Stimulated activated CD8-positive, alpha-beta memory T cell treated with anti-CD3 and anti-CD28 coated beads, Interleukin-7, amount 100 ng/mL, for 1 hour (primary cell): ENCODE results near the gene MCFD2.

ENCODE experiments used
- DNase-seq, 2 donors: peaks; one replicate each; pipeline ENCODE4 v3.0.0-alpha.2; 2020; ENCODE audit warnings: low read depth in 2 of 2

MCFD2 gene

GRCh38 chr2:46915281-46915810, at the start of gene MCFD2:
Gene MCFD2, minus strand, starts transcription at chr2:46915806. Its CDS starts 6,635 bp downstream, at chr2:46909171.
- no peak for DNase-seq

GRCh38 chr2:46964835-46965560, 49.4 kb upstream of the MCFD2 start:
- no peak for DNase-seq

DNA sequence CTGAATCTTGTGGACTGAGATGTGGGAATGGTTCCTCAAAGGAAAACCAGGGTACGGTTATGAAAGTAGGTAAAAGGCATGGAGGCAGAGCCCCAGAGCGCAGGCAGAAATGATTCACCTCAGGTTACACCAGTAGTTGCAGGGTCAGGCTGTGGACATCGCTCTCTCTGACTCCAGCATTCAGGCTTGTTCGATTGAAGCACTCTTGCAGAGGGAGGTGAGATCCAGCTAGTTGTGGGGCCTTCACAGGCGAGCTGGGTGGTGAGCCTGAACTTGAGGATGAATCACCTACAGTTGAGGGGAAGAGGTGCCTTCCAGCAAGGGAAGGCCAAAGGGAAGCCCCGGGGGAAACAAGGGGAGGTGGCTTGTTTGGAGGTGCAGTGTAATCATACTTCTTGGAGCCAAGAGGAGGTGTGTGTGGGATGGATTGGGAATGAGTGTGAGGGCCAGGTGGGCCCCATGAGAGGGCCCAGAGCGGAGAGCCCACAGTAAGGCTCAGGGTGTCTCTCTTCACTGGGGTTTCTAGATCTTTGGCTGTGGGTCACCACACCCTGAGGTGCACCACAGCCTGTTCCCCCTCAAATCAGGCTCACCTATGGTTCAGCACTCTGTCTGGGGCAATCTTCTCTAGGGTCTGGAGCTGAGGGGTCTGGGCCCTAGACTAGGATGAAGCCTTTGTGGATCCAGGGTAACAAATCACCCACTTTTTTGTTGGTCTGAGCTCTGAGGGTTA, 48.5 kb upstream of the MCFD2 start:
- DNase-seq = no peak

DNA sequence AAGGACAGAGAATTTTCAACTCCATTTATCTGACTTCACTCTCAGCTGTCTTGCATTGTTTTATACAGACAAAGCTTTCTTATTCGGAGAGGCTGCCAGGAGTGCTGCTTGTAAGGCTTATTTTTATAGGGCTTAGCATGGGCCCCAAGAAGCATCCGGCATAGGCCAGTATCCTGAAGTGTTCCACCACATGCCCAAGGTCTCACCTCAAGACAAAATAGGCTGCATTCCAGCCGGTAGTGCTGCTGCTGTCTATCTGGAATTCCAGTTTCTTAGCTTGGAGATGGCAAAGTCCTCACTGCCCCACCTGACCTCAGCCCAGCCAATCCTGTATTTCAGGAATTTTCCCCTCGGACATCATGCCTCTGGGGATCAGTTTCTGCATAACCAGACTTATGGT, 47.6 kb upstream of the MCFD2 start:
- no peak for DNase-seq

DNA sequence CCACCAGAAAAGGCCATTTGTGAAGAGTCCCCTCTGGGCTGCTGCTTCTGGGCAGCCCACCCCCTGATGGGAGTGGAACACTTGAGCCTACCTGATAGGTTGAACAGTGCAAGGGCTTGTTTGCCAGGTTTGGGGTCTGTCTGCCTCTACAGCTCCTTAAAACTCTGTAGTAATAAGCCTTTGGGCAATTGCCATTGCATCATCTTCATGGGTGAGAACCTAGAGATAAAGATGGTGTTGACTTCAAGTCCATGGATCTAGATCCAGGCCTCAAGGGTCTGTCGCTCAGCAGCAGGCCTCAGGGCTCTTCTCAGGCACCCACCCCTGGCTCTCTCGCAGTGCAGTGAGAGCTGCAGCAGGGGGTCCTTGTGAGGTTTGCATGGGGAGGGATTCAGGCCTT, 47.1 kb upstream of the MCFD2 start:
- DNase-seq = no peak

- no peak for DNase-seq
Measured at GRCh38 chr2:46960618-46961017, 45.0 kb upstream of the MCFD2 start.

GRCh38 chr2:46958431-46959017, 42.9 kb upstream of the MCFD2 start:
- DNase-seq = no peak

DNA sequence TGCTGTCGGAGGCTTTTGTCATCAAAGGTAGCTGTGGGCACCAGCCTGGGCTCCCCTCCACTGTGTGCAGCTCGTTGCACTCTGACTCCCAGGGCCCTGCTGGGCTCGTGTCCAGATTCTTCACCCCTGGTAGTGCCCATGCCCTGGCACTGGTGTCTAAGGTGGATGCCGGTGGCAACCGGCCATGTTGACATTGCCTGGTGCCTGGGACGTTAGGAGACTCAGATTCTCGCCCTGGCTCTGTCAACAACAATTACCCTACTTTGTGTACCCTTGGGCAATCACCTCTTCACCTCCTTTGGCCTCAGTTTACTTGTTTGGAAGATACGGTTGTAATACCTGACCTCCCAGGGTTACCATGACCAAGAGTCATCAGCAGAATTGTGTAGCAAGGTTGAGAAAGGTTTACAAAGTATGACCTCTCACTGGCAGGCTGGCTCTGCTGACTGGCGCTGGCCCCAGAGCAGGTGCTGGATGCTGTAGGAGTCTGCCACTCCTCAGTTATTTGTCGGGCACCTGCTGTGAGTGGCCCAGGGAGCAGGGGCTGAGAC, 41.5 kb upstream of the MCFD2 start:
- no peak for DNase-seq

DNA sequence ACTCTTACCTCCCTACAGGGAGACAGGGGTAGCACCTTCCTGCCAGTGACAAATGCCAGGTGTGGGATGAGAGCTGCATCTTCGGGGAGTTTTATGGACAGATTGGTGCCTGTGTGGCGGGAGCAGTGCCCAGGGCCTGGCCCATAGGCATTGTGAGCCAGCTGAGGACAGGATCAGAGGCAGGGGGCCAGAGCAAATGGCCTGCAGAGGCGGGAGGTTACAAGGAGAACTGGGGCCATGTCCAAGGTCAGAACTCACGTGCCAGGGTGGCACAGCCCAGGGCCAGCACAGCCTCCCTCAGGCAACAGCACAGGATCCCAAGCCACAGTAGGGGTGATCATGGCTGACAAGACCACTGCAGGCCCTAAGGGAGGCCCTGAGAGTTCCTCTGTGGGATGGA, 40.2 kb upstream of the MCFD2 start:
- DNase-seq = no peak

GRCh38 chr2:46954951-46955571, 39.5 kb upstream of the MCFD2 start:
- DNase-seq = no peak

GRCh38 chr2:46952171-46952570, 36.6 kb upstream of the MCFD2 start:
- no peak for DNase-seq

DNA sequence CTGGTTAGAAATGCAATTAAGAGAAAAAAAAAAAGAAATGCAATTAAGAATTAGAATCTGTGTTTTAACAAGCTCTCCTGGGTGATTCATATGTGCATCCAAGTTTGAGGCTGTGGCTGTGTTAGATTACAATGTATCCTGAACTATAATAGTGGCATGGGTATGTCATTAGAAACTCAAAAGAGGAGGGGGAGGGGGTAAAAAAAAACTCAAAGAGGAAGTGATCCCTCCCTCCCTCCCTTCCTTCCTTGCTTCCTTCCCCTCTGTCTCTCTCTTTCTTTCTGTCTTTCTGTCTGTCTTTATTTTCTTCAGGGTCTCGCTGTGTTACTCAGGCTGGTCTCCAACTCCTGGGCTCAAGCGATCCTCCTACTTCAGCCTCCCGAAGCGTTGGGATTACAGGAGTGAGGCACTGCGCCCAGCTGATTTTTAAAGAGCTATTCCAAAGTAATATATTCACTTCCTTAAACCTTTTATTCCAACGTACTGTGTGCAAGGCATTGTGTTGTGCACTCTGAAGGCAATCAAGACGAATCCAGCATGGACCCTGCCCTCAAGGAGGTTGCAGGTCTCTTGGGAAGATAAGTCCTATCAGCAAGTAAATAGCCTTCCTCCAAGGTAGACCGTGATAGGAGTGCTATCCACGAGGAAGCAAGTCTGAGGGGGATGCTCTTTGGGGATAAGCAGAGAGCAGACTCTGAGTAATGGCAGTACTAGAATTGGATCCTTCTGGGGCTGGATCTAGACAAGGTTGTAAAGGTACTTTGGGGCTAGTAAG, 35.9 kb upstream of the MCFD2 start:
- no peak for DNase-seq

GRCh38 chr2:46950314-46950713, 34.7 kb upstream of the MCFD2 start:
- DNase-seq = no peak

GRCh38 chr2:46947841-46948240, 32.2 kb upstream of the MCFD2 start:
- no peak for DNase-seq

GRCh38 chr2:46945671-46946070, 30.1 kb upstream of the MCFD2 start:
- DNase-seq = no peak

- no peak for DNase-seq
Measured at GRCh38 chr2:46943881-46944798, 28.5 kb upstream of the MCFD2 start.

DNA sequence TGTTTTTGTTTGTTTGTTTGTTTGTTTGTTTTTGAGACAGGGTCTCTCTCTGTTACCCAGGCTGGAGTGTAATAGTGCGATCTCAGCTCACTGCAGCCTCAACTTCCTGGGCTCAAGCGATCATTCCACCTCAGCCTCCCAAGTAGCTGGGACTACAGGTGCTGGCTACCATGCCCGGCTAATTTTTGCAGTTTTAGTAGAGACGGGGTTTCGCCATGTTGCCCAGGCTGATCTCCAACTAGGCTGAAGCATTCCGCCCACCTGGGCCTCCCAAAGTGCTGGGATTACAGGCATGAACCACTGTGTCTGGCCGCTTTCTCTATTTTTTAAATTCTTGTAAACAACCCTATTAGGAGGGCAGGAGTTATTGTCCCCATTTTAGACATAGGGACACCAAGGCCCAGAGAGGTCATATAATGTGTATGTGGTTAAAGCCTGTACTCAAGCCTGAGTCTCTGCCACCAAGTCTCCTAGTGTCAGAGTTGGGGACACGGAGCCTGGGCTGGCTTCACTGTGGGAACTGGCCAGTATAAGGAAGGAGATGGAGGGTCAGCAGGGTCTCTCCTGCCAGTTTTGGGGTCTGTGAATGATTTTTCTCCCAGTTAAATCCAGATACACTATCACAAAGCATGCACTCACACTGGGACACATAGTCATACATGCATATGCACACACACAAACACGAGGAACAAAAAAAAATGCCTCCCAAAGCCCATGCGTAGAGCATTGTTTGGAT, 27.5 kb upstream of the MCFD2 start:
- DNase-seq = no peak

DNA sequence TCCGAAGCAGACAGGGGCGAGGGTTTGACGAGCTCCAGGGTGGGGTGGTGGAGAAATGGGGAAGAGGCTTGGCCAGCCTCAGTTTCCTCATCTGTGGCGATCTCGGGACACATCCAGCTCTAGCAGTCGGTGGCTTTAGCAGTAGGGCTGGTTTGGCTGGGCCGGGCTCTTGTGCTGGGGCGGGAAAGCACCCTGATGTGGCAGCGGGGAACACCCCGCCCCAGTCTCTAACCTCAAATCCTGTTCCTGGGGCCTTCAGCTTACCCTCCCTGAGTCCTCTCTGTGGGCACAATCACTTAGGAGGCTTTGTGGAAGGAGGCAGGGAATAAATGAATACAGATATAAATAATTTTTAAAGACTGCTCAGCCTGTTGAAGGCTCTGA, 26.5 kb upstream of the MCFD2 start:
- peak; percentile 31 to 37 for DNase-seq

DNA sequence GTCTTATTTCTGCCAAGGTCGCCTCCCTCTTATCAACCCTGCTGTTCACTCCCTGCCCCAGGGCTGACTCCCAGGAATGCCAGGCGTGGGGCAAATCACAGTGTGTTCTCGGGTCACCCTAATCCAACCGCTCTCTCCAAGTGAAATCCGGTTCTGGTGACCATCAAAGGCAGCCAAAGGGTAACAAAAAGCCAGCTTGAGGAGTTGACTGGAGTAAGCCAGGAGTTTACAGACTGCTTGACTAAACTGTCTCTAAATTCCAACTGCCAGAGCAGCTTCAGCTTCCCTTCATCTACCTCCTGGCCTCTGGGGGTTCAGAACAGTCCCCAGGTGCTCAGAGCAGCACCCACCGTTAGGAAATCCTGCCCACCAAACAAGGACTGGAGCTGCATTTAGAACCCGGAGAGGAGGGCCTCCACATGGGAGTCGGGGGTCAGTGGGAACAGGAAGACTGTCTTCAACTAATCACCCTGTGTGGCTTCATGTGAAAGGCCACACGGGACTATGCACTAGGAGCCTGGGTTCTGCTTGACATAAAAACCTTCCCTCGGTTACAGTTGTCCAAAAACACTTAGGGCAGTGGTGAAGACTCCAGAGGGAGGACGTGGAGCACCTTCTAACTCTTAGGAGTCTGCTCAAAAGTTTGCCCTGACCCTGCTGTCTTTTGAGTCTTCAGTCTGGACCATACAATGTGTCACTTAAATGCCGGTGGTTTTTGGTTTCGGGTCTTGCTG, 24.2 kb upstream of the MCFD2 start:
- no peak for DNase-seq
